Neural crest cell (in vitro differentiated cells): ENCODE results near the gene SARNP. TPM values are rescaled to one million over a fixed set of nuclear protein-coding genes. Genes with fewer than 3 reads are reported as not detected.

ENCODE experiments used
- DNase-seq: peaks from one replicate; pipeline ENCODE4 v3.0.0; 2021; ENCODE audit warnings: low read depth, mixed read lengths, low spot score
- H3K27ac Mint-ChIP-seq: one replicate; pipeline ENCODE4 v1.8.0; 2021; ENCODE audit warnings: mild to moderate bottlenecking, mixed read lengths; ENCODE audit not compliant: unreplicated experiment
- H3K27me3 Mint-ChIP-seq: 2 replicates; pipeline ENCODE4 v1.8.0; 2021; ENCODE audit warnings: low read depth, mild to moderate bottlenecking, mixed read lengths
- H3K36me3 Mint-ChIP-seq: 2 replicates; pipeline ENCODE4 v1.8.0; 2021; ENCODE audit warnings: low read depth, mild to moderate bottlenecking, mixed read lengths
- H3K4me1 Mint-ChIP-seq: 2 replicates; pipeline ENCODE4 v1.8.0; 2021; ENCODE audit warnings: mixed read lengths
- H3K4me3 Mint-ChIP-seq: one replicate; pipeline ENCODE4 v1.8.0; 2021; ENCODE audit warnings: mild to moderate bottlenecking, mixed read lengths
- H3K9me3 Mint-ChIP-seq: 2 replicates; pipeline ENCODE4 v1.8.0; 2021; ENCODE audit warnings: mixed read lengths
- CTCF ChIP-seq: fragments of 200-600 bp; sonication (generic); conservative IDR thresholded peaks from 2 replicates; pipeline ENCODE4 v1.5.0; 2021; ENCODE audit warnings: antibody characterized with exemption, mild to moderate bottlenecking
- total RNA-seq: library from RNA; stranded (reverse); gene quantifications from 2 replicates; pipeline ENCODE4 v1.2.1, GENCODE V29; 2021

The SARNP gene
- total RNA-seq, 1 donor from 2014 or later: 121 TPM

- Mint-ChIP-seq H3K4me1 (peaks cover 33% of the 10 kb centered on the region), H3K4me3 (peak overlapping the region; percentile 80), H3K9me3 (no peaks in the 10 kb centered on the region), H3K36me3 (peaks cover 8% of the 10 kb centered on the region), H3K27me3 (no peaks in the 10 kb centered on the region), H3K27ac (no peak overlapping the region)
- peak; percentile 64 for TF ChIP-seq CTCF
- DNase-seq: peak; percentile 59
These were observed 93.1 kb downstream of the SARNP start for GRCh38 chr12:55724226-55724939.

GRCh38 chr12:55723516-55724225 is 93.9 kb downstream of the SARNP start:
- H3K4me1 Mint-ChIP-seq: peaks cover 36% of the 10 kb centered on the region
- H3K9me3 Mint-ChIP-seq: no peaks in the 10 kb centered on the region
- no peak for TF ChIP-seq CTCF
- H3K4me3 Mint-ChIP-seq: peak overlapping the region; percentile 80
- DNase-seq: no peak
- H3K27ac Mint-ChIP-seq: no peak overlapping the region
- H3K27me3 Mint-ChIP-seq: no peaks in the 10 kb centered on the region
- H3K36me3 Mint-ChIP-seq: peaks cover 8% of the 10 kb centered on the region

- no peak overlapping the region for H3K27ac Mint-ChIP-seq
These were observed 94.6 kb downstream of the SARNP start for GRCh38 chr12:55722948-55723347.

GRCh38 chr12:55721601-55722213 is 95.8 kb downstream of the SARNP start:
- no peaks in the 10 kb centered on the region for H3K9me3 Mint-ChIP-seq
- peaks cover 46% of the 10 kb centered on the region for H3K4me1 Mint-ChIP-seq
- H3K27me3 Mint-ChIP-seq: no peaks in the 10 kb centered on the region
- H3K36me3 Mint-ChIP-seq: peaks cover 6% of the 10 kb centered on the region
- H3K4me3 Mint-ChIP-seq: peak overlapping the region; percentile 38
- no peak overlapping the region for H3K27ac Mint-ChIP-seq
- no peak for DNase-seq
- TF ChIP-seq CTCF: no peak

More at GRCh38 chr12:55722948-55723347, 94.6 kb downstream of the SARNP start:
- peaks cover 8% of the 10 kb centered on the region for H3K36me3 Mint-ChIP-seq
- peak overlapping the region; percentile 80 for H3K4me3 Mint-ChIP-seq
- H3K4me1 Mint-ChIP-seq: peaks cover 44% of the 10 kb centered on the region
- H3K9me3 Mint-ChIP-seq: no peaks in the 10 kb centered on the region
- DNase-seq: no peak
- no peak for TF ChIP-seq CTCF
- no peaks in the 10 kb centered on the region for H3K27me3 Mint-ChIP-seq

GRCh38 chr12:55720894-55721444 is 96.6 kb downstream of the SARNP start:
- TF ChIP-seq CTCF: peak; percentile 50
- peaks cover 45% of the 10 kb centered on the region for H3K4me1 Mint-ChIP-seq
- no peaks in the 10 kb centered on the region for H3K9me3 Mint-ChIP-seq
- peak overlapping the region; percentile 64 for H3K4me3 Mint-ChIP-seq
- DNase-seq: no peak
- peaks cover 2% of the 10 kb centered on the region for H3K36me3 Mint-ChIP-seq
- peaks cover 1% of the 10 kb centered on the region for H3K27me3 Mint-ChIP-seq
- no peak overlapping the region for H3K27ac Mint-ChIP-seq
